Spinal cord (tissue), 10 donors: ENCODE measurements around the gene CHEK1. TPM values are rescaled to one million over a fixed set of nuclear protein-coding genes. Genes with fewer than 3 reads are reported as not detected.

ENCODE experiments used
- DNase-seq, 6 donors: peaks; one replicate each; pipeline versions ENCODE4 v3.0.0 to v3.0.0-alpha.2; 2013 to 2015; ENCODE audit warnings: low spot score in 6 of 6, low read depth in 4 of 6
- H3K27ac ChIP-seq: one replicate; pipeline ENCODE4 v1.5.1; 2013; ENCODE audit warnings: low read depth, low read length, control low read depth
- H3K27me3 ChIP-seq: one replicate; pipeline ENCODE4 v1.6.1; 2013; ENCODE audit warnings: low read length; ENCODE audit not compliant: control insufficient read depth, insufficient read depth
- H3K36me3 ChIP-seq: one replicate; pipeline ENCODE4 v1.6.1; 2013; ENCODE audit warnings: low read length; ENCODE audit not compliant: control insufficient read depth, insufficient read depth
- H3K4me1 ChIP-seq: one replicate; pipeline ENCODE4 v1.6.1; 2013; ENCODE audit warnings: low read length; ENCODE audit not compliant: control insufficient read depth, insufficient read depth
- H3K4me3 ChIP-seq: one replicate; pipeline ENCODE4 v1.5.1; 2013; ENCODE audit warnings: low read depth, low read length, control low read depth
- H3K9me3 ChIP-seq: one replicate; pipeline ENCODE4 v1.6.1; 2013; ENCODE audit warnings: low read length; ENCODE audit not compliant: control insufficient read depth, insufficient read depth
- WGBS: methylation state at CpG from one replicate; pipeline ENCODE4 v1.1.5; 2013; ENCODE audit warnings: missing lambda C conversion rate; ENCODE audit not compliant: insufficient coverage; 5-methylcytosine and 5-hydroxymethylcytosine counted together
- polyA plus RNA-seq, 2 donors: library from polyadenylated mRNA; unstranded; fragments of 120-200 nt; gene quantifications; one replicate each; pipeline ENCODE4 v1.2.1, GENCODE V29; 2013; ENCODE audit not compliant: insufficient read length in 2 of 2
- total RNA-seq, 2 donors: library from RNA; depleted of rRNA in 1 of 2; stranded (reverse); fragments of 120-200 nt in 1 of 2; fragments of >200 nt in 1 of 2; gene quantifications; one replicate each; pipeline versions ENCODE4 v1.2.3 to v1.2.4, GENCODE V29; 2013 to 2014
- donor health status: healthy.

CHEK1 gene
- total and polyA plus RNA-seq, 4 donors, result 8.5 to 15.4 (median 11.6) TPM

GRCh38 chr11:125649465-125650166, 24.7 kb downstream of the CHEK1 start:
- 100% methylated on average over 1 of the region's 6 CpGs for WGBS
- H3K36me3 ChIP-seq, result peaks cover 8% of the 10 kb centered on the region
- no peaks in the 10 kb centered on the region for H3K4me1 ChIP-seq
- no peak overlapping the region for H3K4me3 ChIP-seq
- H3K27ac ChIP-seq, result no peak overlapping the region
- DNase-seq, result no peak
- H3K27me3 ChIP-seq, result no peaks in the 10 kb centered on the region
- H3K9me3 ChIP-seq, result no peaks in the 10 kb centered on the region

- H3K27ac ChIP-seq, result no peak overlapping the region
- H3K36me3 ChIP-seq, result no peaks in the 10 kb centered on the region
- no peak for DNase-seq
- H3K27me3 ChIP-seq, result no peaks in the 10 kb centered on the region
- WGBS, result no CpG with 5 or more reads among the region's 2 CpGs
- no peaks in the 10 kb centered on the region for H3K4me1 ChIP-seq
- no peak overlapping the region for H3K4me3 ChIP-seq
- peaks cover 4% of the 10 kb centered on the region for H3K9me3 ChIP-seq
These were observed 37.7 kb downstream of the CHEK1 start for GRCh38 chr11:125662689-125663088.

GRCh38 chr11:125663910-125664309, 38.9 kb downstream of the CHEK1 start:
- no peaks in the 10 kb centered on the region for H3K4me1 ChIP-seq
- no peaks in the 10 kb centered on the region for H3K27me3 ChIP-seq
- peaks cover 4% of the 10 kb centered on the region for H3K9me3 ChIP-seq
- H3K36me3 ChIP-seq, result no peaks in the 10 kb centered on the region
- no peak overlapping the region for H3K4me3 ChIP-seq
- no peak for DNase-seq
- H3K27ac ChIP-seq, result no peak overlapping the region
- no CpG with 5 or more reads among the region's 3 CpGs for WGBS

- Histone ChIP-seq H3K4me1 (no peaks in the 10 kb centered on the region), H3K36me3 (no peaks in the 10 kb centered on the region), H3K27me3 (no peaks in the 10 kb centered on the region), H3K4me3 (no peak overlapping the region), H3K27ac (no peak overlapping the region), H3K9me3 (peaks cover 4% of the 10 kb centered on the region)
- whole genome bisulfite sequencing, result no CpG with 5 or more reads among the region's 2 CpGs
- no peak for DNase-seq
These were observed 42.2 kb downstream of the CHEK1 start for GRCh38 chr11:125667151-125667550.

- Histone ChIP-seq H3K36me3 (no peaks in the 10 kb centered on the region), H3K27ac (no peak overlapping the region), H3K4me3 (no peak overlapping the region), H3K4me1 (no peaks in the 10 kb centered on the region), H3K27me3 (no peaks in the 10 kb centered on the region), H3K9me3 (peaks cover 4% of the 10 kb centered on the region)
- DNase-seq, result no peak
- WGBS, result no CpG with 5 or more reads among the region's 1 CpG
These were observed 45.2 kb downstream of the CHEK1 start for GRCh38 chr11:125670172-125670571.

- H3K4me1 ChIP-seq, result no peaks in the 10 kb centered on the region
- H3K27me3 ChIP-seq, result no peaks in the 10 kb centered on the region
- no peak overlapping the region for H3K27ac ChIP-seq
- no peak overlapping the region for H3K4me3 ChIP-seq
- no peak for DNase-seq
- H3K36me3 ChIP-seq, result no peaks in the 10 kb centered on the region
- WGBS, result no CpG with 5 or more reads among the region's 2 CpGs
- no peaks in the 10 kb centered on the region for H3K9me3 ChIP-seq
These were observed 46.6 kb downstream of the CHEK1 start for GRCh38 chr11:125671561-125671960.

- no peaks in the 10 kb centered on the region for H3K27me3 ChIP-seq
- 93% methylated on average over 1 of the region's 2 CpGs for WGBS
These were observed 49.2 kb downstream of the CHEK1 start for GRCh38 chr11:125674210-125674609.

GRCh38 chr11:125675196-125675595, 50.2 kb downstream of the CHEK1 start:
- no peaks in the 10 kb centered on the region for H3K27me3 ChIP-seq
- DNase-seq, result no peak
- no peaks in the 10 kb centered on the region for H3K4me1 ChIP-seq
- no peaks in the 10 kb centered on the region for H3K9me3 ChIP-seq
- no peaks in the 10 kb centered on the region for H3K36me3 ChIP-seq
- H3K27ac ChIP-seq, result no peak overlapping the region
- WGBS, result no CpG with 5 or more reads among the region's 2 CpGs
- H3K4me3 ChIP-seq, result no peak overlapping the region

More at GRCh38 chr11:125674210-125674609, 49.2 kb downstream of the CHEK1 start:
- Histone ChIP-seq H3K4me1 (no peaks in the 10 kb centered on the region), H3K4me3 (no peak overlapping the region), H3K27ac (no peak overlapping the region), H3K36me3 (no peaks in the 10 kb centered on the region), H3K9me3 (no peaks in the 10 kb centered on the region)
- no peak for DNase-seq

GRCh38 chr11:125679397-125679796, 54.4 kb downstream of the CHEK1 start:
- H3K4me3 ChIP-seq, result no peak overlapping the region
- DNase-seq, result no peak
- H3K27me3 ChIP-seq, result no peaks in the 10 kb centered on the region
- no peaks in the 10 kb centered on the region for H3K9me3 ChIP-seq
- whole genome bisulfite sequencing, result no CpG with 5 or more reads among the region's 4 CpGs
- H3K27ac ChIP-seq, result no peak overlapping the region
- H3K4me1 ChIP-seq, result no peaks in the 10 kb centered on the region
- no peaks in the 10 kb centered on the region for H3K36me3 ChIP-seq

- DNase-seq, result no peak
These were observed 54.9 kb downstream of the CHEK1 start for GRCh38 chr11:125679837-125680236.

More at GRCh38 chr11:125679837-125680236, 54.9 kb downstream of the CHEK1 start:
- no peak overlapping the region for H3K4me3 ChIP-seq
- H3K4me1 ChIP-seq, result no peaks in the 10 kb centered on the region
- no CpG with 5 or more reads among the region's 2 CpGs for WGBS
- no peaks in the 10 kb centered on the region for H3K9me3 ChIP-seq
- H3K27me3 ChIP-seq, result no peaks in the 10 kb centered on the region
- H3K36me3 ChIP-seq, result no peaks in the 10 kb centered on the region
- H3K27ac ChIP-seq, result no peak overlapping the region
